Activated naive CD8-positive, alpha-beta T cell treated with anti-CD3 and anti-CD28 coated beads for 36 hours (primary cell): ENCODE measurements around the gene PCNP. TPM values are rescaled to one million over a fixed set of nuclear protein-coding genes. Genes with fewer than 3 reads are reported as not detected.
"Not testable (repeated sequence)": the region's sequence is repeated elsewhere in the genome, so short reads cannot be mapped to it uniquely, and the experiment has no call there.

Experiments used
- DNase-seq: peaks from one replicate; pipeline ENCODE4 v3.0.0; 2021
- H3K27ac Mint-ChIP-seq: one replicate; pipeline ENCODE4 v1.8.0; 2022; ENCODE audit warnings: mild to moderate bottlenecking, moderate library complexity, mixed read lengths
- H3K27me3 Mint-ChIP-seq: one replicate; pipeline ENCODE4 v1.8.0; 2022; ENCODE audit warnings: mild to moderate bottlenecking, mixed read lengths
- H3K36me3 Mint-ChIP-seq: one replicate; pipeline ENCODE4 v1.8.0; 2021; ENCODE audit warnings: mild to moderate bottlenecking, mixed read lengths
- H3K4me1 Mint-ChIP-seq: one replicate; pipeline ENCODE4 v1.8.0; 2021; ENCODE audit warnings: mixed read lengths
- H3K4me3 Mint-ChIP-seq: one replicate; pipeline ENCODE4 v1.8.0; 2022; ENCODE audit warnings: mild to moderate bottlenecking, moderate library complexity, mixed read lengths
- H3K9me3 Mint-ChIP-seq: one replicate; pipeline ENCODE4 v1.8.0; 2022; ENCODE audit warnings: mixed read lengths
- total RNA-seq, 2 experiments: library from RNA; stranded (reverse); gene quantifications; one replicate each; pipeline ENCODE4 v1.2.3, GENCODE V29; 2021

PCNP gene, protein sequence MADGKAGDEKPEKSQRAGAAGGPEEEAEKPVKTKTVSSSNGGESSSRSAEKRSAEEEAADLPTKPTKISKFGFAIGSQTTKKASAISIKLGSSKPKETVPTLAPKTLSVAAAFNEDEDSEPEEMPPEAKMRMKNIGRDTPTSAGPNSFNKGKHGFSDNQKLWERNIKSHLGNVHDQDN
- total RNA-seq, result 100 to 1,000 TPM; 181 to 186 TPM

DNA sequence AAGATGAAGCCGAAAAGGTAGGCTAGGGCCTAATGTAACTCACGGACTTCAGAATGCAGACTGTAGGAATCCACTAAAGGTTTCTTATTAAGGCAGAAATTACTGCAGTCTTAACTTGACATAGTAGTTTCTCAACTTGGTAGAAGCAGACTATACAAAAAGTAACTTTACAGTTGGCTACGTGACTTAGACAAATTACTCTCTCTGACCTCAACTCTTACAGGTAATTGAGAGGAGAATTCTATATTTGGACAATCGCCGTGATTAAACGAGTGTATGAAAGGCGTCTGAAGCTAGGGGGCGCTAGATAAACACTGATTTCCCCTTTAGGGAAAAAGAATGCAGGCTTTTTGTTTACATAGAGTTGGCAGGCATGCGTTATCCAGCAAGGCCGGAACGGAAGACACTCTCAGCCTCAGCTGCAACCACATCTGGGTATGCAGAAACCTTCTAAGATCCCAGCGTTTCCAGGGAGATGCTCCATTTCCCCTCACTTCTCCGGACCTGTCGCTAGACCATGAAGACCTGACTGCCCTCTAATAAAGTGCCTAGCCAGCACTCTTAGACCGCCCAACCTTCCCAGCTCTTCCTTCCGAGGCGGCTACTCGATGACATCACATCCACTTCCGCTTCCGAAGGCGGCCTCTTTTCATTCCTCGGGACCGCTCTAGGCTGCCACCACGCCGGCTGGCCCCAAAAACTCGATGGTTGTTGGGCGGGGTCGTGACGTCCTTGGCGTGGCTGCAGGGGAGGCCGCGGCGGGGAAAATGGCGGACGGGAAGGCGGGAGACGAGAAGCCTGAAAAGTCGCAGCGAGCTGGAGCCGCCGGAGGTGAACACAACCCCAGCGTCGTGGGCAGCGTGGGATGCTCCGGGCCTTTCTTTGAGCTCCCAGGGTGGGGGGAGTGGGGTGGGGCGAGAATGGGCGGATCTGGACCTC is at the start of gene PCNP:
Gene PCNP (plus strand): TSS at position 732 of the 939 bp plus-strand sequence. CDS start 36 bp downstream, at position 768.
- Mint-ChIP-seq H3K27ac (peak within 1 kb of the TSS; percentile 97), H3K27me3 (no peaks in the 10 kb centered on the region), H3K4me3 (peak within 1 kb of the TSS; percentile 85), H3K9me3 (no peaks in the 10 kb centered on the region), H3K36me3 (peaks cover 24% of the 10 kb centered on the region), H3K4me1 (peaks cover 60% of the 10 kb centered on the region)
- peak; percentile 99 for DNase-seq

GRCh38 chr3:101527441-101527840 is 46.5 kb upstream of the PCNP start:
- H3K4me3 Mint-ChIP-seq, result no peak overlapping the region
- peaks cover 27% of the 10 kb centered on the region for H3K4me1 Mint-ChIP-seq
- peaks cover 5% of the 10 kb centered on the region for H3K9me3 Mint-ChIP-seq
- DNase-seq, result no peak
- H3K36me3 Mint-ChIP-seq, result peaks cover 5% of the 10 kb centered on the region
- H3K27ac Mint-ChIP-seq, result no peak overlapping the region
- H3K27me3 Mint-ChIP-seq, result no peaks in the 10 kb centered on the region

DNA sequence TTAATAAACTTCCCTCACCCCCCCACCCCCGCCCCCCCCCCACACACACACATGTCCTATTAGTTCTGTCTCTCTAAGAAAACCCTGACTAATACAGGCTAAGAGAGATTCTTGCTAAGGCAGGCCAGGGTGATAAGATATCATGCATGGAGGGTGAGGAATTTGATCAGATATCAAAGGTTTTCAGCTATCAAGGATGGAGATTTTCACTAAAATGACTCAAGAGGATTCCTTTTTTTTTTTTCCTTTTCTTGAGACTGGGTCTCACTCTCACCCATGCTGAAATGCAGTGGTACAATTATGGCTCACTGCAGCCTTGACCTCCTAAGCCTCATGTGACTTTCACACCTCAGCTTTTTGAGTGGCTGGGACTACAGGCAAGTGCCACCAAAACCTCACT is 46.1 kb upstream of the PCNP start:
- Mint-ChIP-seq H3K27ac (no peak overlapping the region), H3K4me1 (peaks cover 28% of the 10 kb centered on the region), H3K9me3 (peaks cover 5% of the 10 kb centered on the region), H3K36me3 (peaks cover 5% of the 10 kb centered on the region), H3K4me3 (no peak overlapping the region), H3K27me3 (no peaks in the 10 kb centered on the region)
- DNase-seq, result no peak

GRCh38 chr3:101529816-101530685 is 43.9 kb upstream of the PCNP start:
- no peaks in the 10 kb centered on the region for H3K27me3 Mint-ChIP-seq
- H3K4me1 Mint-ChIP-seq, result peaks cover 28% of the 10 kb centered on the region
- DNase-seq, result no peak
- peaks cover 5% of the 10 kb centered on the region for H3K36me3 Mint-ChIP-seq
- peak overlapping the region; percentile 62 for H3K27ac Mint-ChIP-seq
- H3K4me3 Mint-ChIP-seq, result no peak overlapping the region
- peaks cover 5% of the 10 kb centered on the region for H3K9me3 Mint-ChIP-seq

GRCh38 chr3:101530686-101531047 is 43.3 kb upstream of the PCNP start:
- Mint-ChIP-seq H3K4me1 (peaks cover 28% of the 10 kb centered on the region), H3K27me3 (no peaks in the 10 kb centered on the region), H3K36me3 (peaks cover 5% of the 10 kb centered on the region), H3K9me3 (peaks cover 5% of the 10 kb centered on the region), H3K27ac (peak overlapping the region; percentile 62), H3K4me3 (no peak overlapping the region)
- no peak for DNase-seq

- no peak for DNase-seq
- H3K4me1 Mint-ChIP-seq, result peaks cover 28% of the 10 kb centered on the region
- peak overlapping the region; percentile 62 for H3K27ac Mint-ChIP-seq
- no peaks in the 10 kb centered on the region for H3K27me3 Mint-ChIP-seq
- peaks cover 5% of the 10 kb centered on the region for H3K36me3 Mint-ChIP-seq
- H3K4me3 Mint-ChIP-seq, result no peak overlapping the region
- peaks cover 5% of the 10 kb centered on the region for H3K9me3 Mint-ChIP-seq
Observed at GRCh38 chr3:101531473-101532086, 42.4 kb upstream of the PCNP start.

- H3K27ac Mint-ChIP-seq, result no peak overlapping the region
- peaks cover 28% of the 10 kb centered on the region for H3K4me1 Mint-ChIP-seq
- no peak for DNase-seq
- peaks cover 5% of the 10 kb centered on the region for H3K36me3 Mint-ChIP-seq
- H3K27me3 Mint-ChIP-seq, result no peaks in the 10 kb centered on the region
- no peak overlapping the region for H3K4me3 Mint-ChIP-seq
- H3K9me3 Mint-ChIP-seq, result peaks cover 5% of the 10 kb centered on the region
Observed at GRCh38 chr3:101532783-101533602, 41.0 kb upstream of the PCNP start.

DNA sequence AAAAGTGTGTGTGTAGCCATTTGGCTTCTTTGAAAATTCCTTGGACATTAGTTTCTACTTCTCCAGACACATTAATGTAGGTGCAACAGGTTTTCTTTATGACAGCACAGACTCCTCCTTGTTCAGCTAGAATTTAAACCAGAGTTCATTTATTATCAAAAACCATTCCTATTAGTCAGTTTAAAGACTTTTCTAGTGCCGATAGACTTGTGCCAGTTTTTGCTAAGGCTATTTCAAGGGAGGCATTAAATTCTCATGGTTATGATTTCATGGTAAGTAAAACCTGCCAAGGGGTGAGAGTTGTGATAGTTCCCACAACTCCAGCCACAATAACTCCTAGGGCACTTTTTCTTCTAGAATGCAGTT is 40.4 kb upstream of the PCNP start:
- H3K4me3 Mint-ChIP-seq, result no peak overlapping the region
- H3K27me3 Mint-ChIP-seq, result no peaks in the 10 kb centered on the region
- no peak for DNase-seq
- H3K27ac Mint-ChIP-seq, result no peak overlapping the region
- peaks cover 5% of the 10 kb centered on the region for H3K36me3 Mint-ChIP-seq
- peaks cover 28% of the 10 kb centered on the region for H3K4me1 Mint-ChIP-seq
- H3K9me3 Mint-ChIP-seq, result peaks cover 5% of the 10 kb centered on the region

DNA sequence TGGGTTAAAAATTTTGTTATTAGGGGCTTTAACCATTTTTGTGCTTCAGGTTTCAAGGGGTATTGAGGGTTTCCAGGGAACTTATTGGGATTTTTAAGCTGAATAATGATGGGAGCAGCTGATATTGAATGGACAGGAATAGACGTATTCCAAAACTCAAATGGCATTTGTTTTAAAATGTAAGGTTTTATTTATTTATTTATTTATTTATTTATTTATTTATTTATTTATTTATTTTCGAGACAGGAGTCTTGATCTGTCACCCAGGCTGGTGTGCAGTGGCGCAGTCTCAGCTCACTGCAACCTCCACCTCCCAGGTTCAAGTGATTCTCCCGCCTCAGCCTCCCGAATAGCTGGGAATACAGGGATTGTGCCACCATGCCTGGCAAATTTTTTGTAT is 38.8 kb upstream of the PCNP start:
- no peak overlapping the region for H3K27ac Mint-ChIP-seq
- H3K4me1 Mint-ChIP-seq, result peaks cover 23% of the 10 kb centered on the region
- H3K27me3 Mint-ChIP-seq, result no peaks in the 10 kb centered on the region
- DNase-seq, result no peak
- H3K36me3 Mint-ChIP-seq, result no peaks in the 10 kb centered on the region
- H3K9me3 Mint-ChIP-seq, result peaks cover 4% of the 10 kb centered on the region
- H3K4me3 Mint-ChIP-seq, result no peak overlapping the region

DNA sequence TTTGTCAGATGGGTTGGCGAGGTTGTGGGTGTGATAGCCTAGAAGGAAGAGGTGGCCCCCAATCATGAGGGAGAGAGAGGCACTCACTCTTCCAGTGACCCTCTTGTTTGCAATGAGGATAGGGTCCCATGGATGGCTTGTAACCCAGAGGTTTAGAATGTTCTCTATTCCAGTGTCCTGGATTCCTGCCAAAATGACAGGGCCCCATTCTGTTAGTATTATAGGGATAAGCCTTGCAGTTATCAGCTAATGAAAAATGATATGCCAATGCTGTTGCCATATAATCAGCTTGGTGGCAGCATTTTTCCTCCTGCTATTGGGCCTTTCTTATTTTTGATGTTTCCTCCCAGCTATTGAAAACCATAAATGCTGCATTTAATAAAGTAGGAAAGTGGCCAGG is 37.7 kb upstream of the PCNP start:
- no peaks in the 10 kb centered on the region for H3K36me3 Mint-ChIP-seq
- DNase-seq, result no peak
- peaks cover 13% of the 10 kb centered on the region for H3K4me1 Mint-ChIP-seq
- H3K27ac Mint-ChIP-seq, result no peak overlapping the region
- peaks cover 4% of the 10 kb centered on the region for H3K9me3 Mint-ChIP-seq
- H3K4me3 Mint-ChIP-seq, result no peak overlapping the region
- H3K27me3 Mint-ChIP-seq, result no peaks in the 10 kb centered on the region

DNA sequence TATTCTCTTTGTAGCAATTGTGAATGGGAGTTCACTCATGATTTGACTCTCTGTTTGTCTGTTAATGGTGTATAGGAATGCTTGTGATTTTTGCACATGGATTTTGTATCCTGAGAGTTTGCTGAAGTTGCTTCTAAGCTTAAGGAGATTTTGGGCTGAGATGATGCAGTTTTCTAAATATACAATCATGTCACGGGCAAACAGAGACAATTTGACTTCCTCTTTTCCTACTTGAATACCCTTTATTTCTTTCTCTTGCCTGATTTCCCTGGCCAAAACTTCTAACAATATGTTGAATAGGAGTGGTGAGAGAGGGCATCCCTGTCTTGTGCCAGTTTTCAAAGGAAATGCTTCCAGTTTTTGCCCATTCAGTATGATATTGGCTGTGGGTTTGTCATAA is 37.0 kb upstream of the PCNP start:
- not testable (repeated sequence) for H3K27ac Mint-ChIP-seq, H3K27me3 Mint-ChIP-seq, H3K9me3 Mint-ChIP-seq, H3K4me3 Mint-ChIP-seq, H3K4me1 Mint-ChIP-seq, DNase-seq, H3K36me3 Mint-ChIP-seq

- peaks cover 17% of the 10 kb centered on the region for H3K4me1 Mint-ChIP-seq
- no peaks in the 10 kb centered on the region for H3K27me3 Mint-ChIP-seq
- H3K36me3 Mint-ChIP-seq, result peaks cover 5% of the 10 kb centered on the region
- H3K4me3 Mint-ChIP-seq, result no peak overlapping the region
- peaks cover 4% of the 10 kb centered on the region for H3K9me3 Mint-ChIP-seq
- peak overlapping the region; percentile 48 for H3K27ac Mint-ChIP-seq
- DNase-seq, result no peak
Observed at GRCh38 chr3:101542957-101543356, 31.0 kb upstream of the PCNP start.

GRCh38 chr3:101544161-101544850 is 29.7 kb upstream of the PCNP start:
- H3K27me3 Mint-ChIP-seq, result no peaks in the 10 kb centered on the region
- no peaks in the 10 kb centered on the region for H3K9me3 Mint-ChIP-seq
- H3K4me1 Mint-ChIP-seq, result peaks cover 17% of the 10 kb centered on the region
- peaks cover 5% of the 10 kb centered on the region for H3K36me3 Mint-ChIP-seq
- H3K4me3 Mint-ChIP-seq, result no peak overlapping the region
- peak overlapping the region; percentile 26 for H3K27ac Mint-ChIP-seq
- DNase-seq, result no peak
